Gastrocnemius medialis (tissue), 4 donors: ENCODE measurements around the gene FADS3. TPM values are rescaled to one million over a fixed set of nuclear protein-coding genes. Genes with fewer than 3 reads are reported as not detected.

Source experiments
- ATAC-seq, 2 donors: fragments of 150-250 bp; one replicate each; pipeline ENCODE4 v1.9.1; 2016
- DNase-seq, 2 donors: peaks; one replicate each; pipeline ENCODE4 v3.0.0-alpha.2; 2019
- H3K27ac ChIP-seq, 4 donors: fragments of 200-600 bp; sonication (generic); 1 replicate in 1 of 4; 2 replicates in 3 of 4; pipeline ENCODE4 v1.5.1; 2016 to 2018; ENCODE audit warnings: mild to moderate bottlenecking in 2 of 4, moderate library complexity in 1 of 4
- H3K27me3 ChIP-seq, 3 donors: fragments of 200-600 bp; sonication (generic) in 2 of 3; 1 replicate in 1 of 3; 2 replicates in 2 of 3; pipeline versions ENCODE4 v1.5.1 to v1.6.0; 2016 to 2019; ENCODE audit warnings: mild to moderate bottlenecking in 1 of 3, moderate library complexity in 1 of 3
- H3K36me3 ChIP-seq, 2 donors: fragments of 200-600 bp; sonication (generic) in 1 of 2; one replicate each; pipeline ENCODE4 v1.5.1; 2017 to 2018
- H3K4me1 ChIP-seq, 2 donors: fragments of 200-600 bp; sonication (generic) in 1 of 2; one replicate each; pipeline ENCODE4 v1.5.1; 2016 to 2017; ENCODE audit warnings: mild to moderate bottlenecking in 2 of 2
- H3K4me3 ChIP-seq, 4 donors: fragments of 200-600 bp; sonication (generic) in 3 of 4; 1 replicate in 1 of 4; 2 replicates in 3 of 4; pipeline ENCODE4 v1.5.1; 2016 to 2019; ENCODE audit warnings: mild to moderate bottlenecking in 2 of 4
- H3K9me3 ChIP-seq, 3 donors: fragments of 200-600 bp; sonication (generic) in 2 of 3; 1 replicate in 1 of 3; 2 replicates in 2 of 3; pipeline ENCODE4 v1.5.1; 2016 to 2019
- POLR2A ChIP-seq, 2 donors: fragments of 450-650 bp; IDR thresholded peaks; one replicate each; pipeline ENCODE4 v1.6.1; 2017; ENCODE audit warnings: antibody characterized with exemption in 2 of 2, mild to moderate bottlenecking in 2 of 2, moderate library complexity in 2 of 2
- in situ Hi-C, 4 donors: fragments of 200-750 bp; cut with MboI; loops; one replicate each; pipeline versions ENCODE4 v1.15.0 to v1.8.0; 2017; ENCODE audit warnings: low sequenced_read_pairs in 4 of 4
- intact Hi-C: fragments of 100-400 bp; cut with DNase I; formaldehyde crosslinking; loops from one replicate; pipeline ENCODE4 v1.15.1; 2023; ENCODE audit warnings: low total_unique reads
- total RNA-seq, 4 donors: library from RNA; depleted of rRNA; stranded (reverse); fragments of >200 nt; gene quantifications; one replicate each; pipeline versions ENCODE4 v1.1.0 to v1.2.3, GENCODE V29; 2016
- TF ChIP-seq, protein P1 (sequence below), 5 experiments: fragments of 450-650 bp in 3 of 5; fragments of 200-600 bp in 2 of 5; sonication (generic) in 2 of 5; IDR thresholded peaks in 4 of 5; conservative IDR thresholded peaks in 1 of 5; 1 replicate in 4 of 5; 2 replicates in 1 of 5; pipeline ENCODE4 v1.5.1; 2016 to 2019; ENCODE audit warnings: antibody characterized with exemption in 5 of 5, mild to moderate bottlenecking in 3 of 5, moderate library complexity in 3 of 5

The FADS3 gene
- total RNA-seq, 4 donors from 2014 or later = 40.7 to 196 (median 89.0) TPM

- Histone ChIP-seq H3K27ac (no peak overlapping the region), H3K27me3 (no peaks in the 10 kb centered on the region), H3K4me3 (no peak overlapping the region), H3K36me3 (no peaks in the 10 kb centered on the region), H3K9me3 (no peaks in the 10 kb centered on the region), H3K4me1 (no peaks in the 10 kb centered on the region)
- in situ Hi-C loops = no loop called here
- ATAC-seq = no peak
- intact Hi-C loops = no loop called here
- TF ChIP-seq, protein P1, sequence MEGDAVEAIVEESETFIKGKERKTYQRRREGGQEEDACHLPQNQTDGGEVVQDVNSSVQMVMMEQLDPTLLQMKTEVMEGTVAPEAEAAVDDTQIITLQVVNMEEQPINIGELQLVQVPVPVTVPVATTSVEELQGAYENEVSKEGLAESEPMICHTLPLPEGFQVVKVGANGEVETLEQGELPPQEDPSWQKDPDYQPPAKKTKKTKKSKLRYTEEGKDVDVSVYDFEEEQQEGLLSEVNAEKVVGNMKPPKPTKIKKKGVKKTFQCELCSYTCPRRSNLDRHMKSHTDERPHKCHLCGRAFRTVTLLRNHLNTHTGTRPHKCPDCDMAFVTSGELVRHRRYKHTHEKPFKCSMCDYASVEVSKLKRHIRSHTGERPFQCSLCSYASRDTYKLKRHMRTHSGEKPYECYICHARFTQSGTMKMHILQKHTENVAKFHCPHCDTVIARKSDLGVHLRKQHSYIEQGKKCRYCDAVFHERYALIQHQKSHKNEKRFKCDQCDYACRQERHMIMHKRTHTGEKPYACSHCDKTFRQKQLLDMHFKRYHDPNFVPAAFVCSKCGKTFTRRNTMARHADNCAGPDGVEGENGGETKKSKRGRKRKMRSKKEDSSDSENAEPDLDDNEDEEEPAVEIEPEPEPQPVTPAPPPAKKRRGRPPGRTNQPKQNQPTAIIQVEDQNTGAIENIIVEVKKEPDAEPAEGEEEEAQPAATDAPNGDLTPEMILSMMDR (IDR thresholded peaks at IDR 0.05 in 4 of 5, conservative IDR thresholded peaks at IDR 0.05 in 1 of 5) = no peak
- no peak for TF ChIP-seq POLR2A (IDR thresholded peaks at IDR 0.05)
- no peak for DNase-seq
Measured at GRCh38 chr11:61905067-61905696, 13.8 kb upstream of the FADS3 start.

DNA sequence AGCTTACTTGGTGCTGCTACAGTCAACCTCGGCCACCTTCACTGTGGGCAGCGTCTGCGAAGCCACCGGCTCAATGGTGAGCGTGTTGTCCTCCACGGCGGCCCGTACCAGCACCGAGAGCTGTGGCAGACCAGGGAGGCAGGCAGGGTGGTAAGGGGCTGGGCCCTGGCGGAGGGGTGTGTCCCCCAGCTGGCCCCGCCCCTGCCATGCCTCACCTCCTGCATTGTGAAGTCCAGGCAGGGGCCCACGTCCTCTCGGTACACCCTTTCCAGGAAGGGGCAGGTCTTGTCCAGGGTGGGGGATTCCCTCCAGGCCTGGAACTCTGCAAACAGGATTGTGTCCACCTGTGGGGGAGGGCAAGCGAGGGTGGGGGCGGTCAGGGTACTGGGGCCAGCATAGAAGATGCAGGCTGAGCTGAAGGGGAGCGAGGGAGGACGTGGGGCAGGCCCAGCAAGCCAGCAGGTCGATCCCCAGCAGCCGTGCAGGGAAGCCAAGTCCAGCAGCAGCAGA lies 13.2 kb upstream of the FADS3 start:
- Histone ChIP-seq H3K27me3 (no peaks in the 10 kb centered on the region), H3K4me3 (no peak overlapping the region), H3K4me1 (no peaks in the 10 kb centered on the region), H3K27ac (no peak overlapping the region), H3K9me3 (no peaks in the 10 kb centered on the region), H3K36me3 (no peaks in the 10 kb centered on the region)
- DNase-seq (no peak), ATAC-seq (no peak)
- TF ChIP-seq, protein P1 (IDR thresholded peaks at IDR 0.05 in 4 of 5, conservative IDR thresholded peaks at IDR 0.05 in 1 of 5) = no peak
- no peak for TF ChIP-seq POLR2A (IDR thresholded peaks at IDR 0.05)
- intact Hi-C loops (no loop called here), in situ Hi-C loops (no loop called here)

GRCh38 chr11:61903845-61904244 lies 12.5 kb upstream of the FADS3 start:
- no peak for ATAC-seq
- no peak for DNase-seq
- H3K27me3 ChIP-seq = no peaks in the 10 kb centered on the region
- H3K27ac ChIP-seq = no peak overlapping the region
- no peaks in the 10 kb centered on the region for H3K4me1 ChIP-seq
- no peak overlapping the region for H3K4me3 ChIP-seq
- H3K9me3 ChIP-seq = no peaks in the 10 kb centered on the region
- H3K36me3 ChIP-seq = no peaks in the 10 kb centered on the region
- intact Hi-C loops = no loop called here
- in situ Hi-C loops = no loop called here
- TF ChIP-seq, protein P1 (IDR thresholded peaks at IDR 0.05 in 4 of 5, conservative IDR thresholded peaks at IDR 0.05 in 1 of 5) = no peak
- no peak for TF ChIP-seq POLR2A (IDR thresholded peaks at IDR 0.05)

DNA sequence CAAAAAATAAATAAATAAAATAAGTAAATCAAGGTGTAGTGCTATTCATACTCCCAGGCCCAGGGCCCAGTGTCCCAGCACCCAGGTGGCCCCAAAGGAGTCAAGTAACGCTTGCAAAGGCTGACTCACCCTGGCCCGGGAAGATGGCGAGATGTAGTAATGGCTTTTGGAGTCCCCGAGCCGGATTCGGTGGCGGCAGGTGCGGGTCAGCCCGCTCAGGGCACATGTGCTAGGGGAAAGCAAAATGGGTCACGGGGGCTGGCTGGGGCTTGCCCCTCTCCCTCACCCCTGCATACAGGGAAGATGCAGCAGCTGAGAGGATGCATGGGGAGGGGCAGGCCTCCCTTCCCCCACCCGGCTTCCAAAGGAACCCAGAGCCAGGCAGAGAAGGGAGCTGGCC lies 11.0 kb upstream of the FADS3 start:
- no peaks in the 10 kb centered on the region for H3K36me3 ChIP-seq

More for the DNA sequence above, 11.0 kb upstream of the FADS3 start:
- Histone ChIP-seq H3K27me3 (no peaks in the 10 kb centered on the region), H3K27ac (no peak overlapping the region), H3K4me3 (no peak overlapping the region), H3K4me1 (no peaks in the 10 kb centered on the region), H3K9me3 (no peaks in the 10 kb centered on the region)
- no peak for DNase-seq
- intact Hi-C loops (no loop called here), in situ Hi-C loops (no loop called here)
- TF ChIP-seq, protein P1 (IDR thresholded peaks at IDR 0.05 in 4 of 5, conservative IDR thresholded peaks at IDR 0.05 in 1 of 5) = no peak
- TF ChIP-seq POLR2A (IDR thresholded peaks at IDR 0.05) = no peak
- no peak for ATAC-seq
